Activated T-helper 17 cell treated with anti-CD3 and anti-CD28 coated beads, Interleukin-2, amount 50 U/mL, for 72 hours (primary cell): Measurements from ENCODE around the gene DSEL. TPM values are rescaled to one million over a fixed set of nuclear protein-coding genes. Genes with fewer than 3 reads are reported as not detected.

Source experiments
- ATAC-seq: fragments of 150-1000 bp; cut with Tn5 transposase; replicated peaks from 2 replicates; pipeline ENCODE4 v1.10.0; 2021; ENCODE audit warnings: mild to moderate bottlenecking, moderate library complexity
- H3K27ac Mint-ChIP-seq: one replicate; pipeline ENCODE4 v1.8.0; 2022; ENCODE audit warnings: mixed read lengths
- H3K27me3 Mint-ChIP-seq: one replicate; pipeline ENCODE4 v1.8.0; 2022; ENCODE audit warnings: mixed read lengths
- H3K36me3 Mint-ChIP-seq: one replicate; pipeline ENCODE4 v1.8.0; 2022; ENCODE audit warnings: low read depth, mild to moderate bottlenecking, mixed read lengths
- H3K4me1 Mint-ChIP-seq: one replicate; pipeline ENCODE4 v1.8.0; 2022; ENCODE audit warnings: mixed read lengths
- H3K4me3 Mint-ChIP-seq: one replicate; pipeline ENCODE4 v1.8.0; 2022; ENCODE audit warnings: mild to moderate bottlenecking, mixed read lengths
- H3K9me3 Mint-ChIP-seq: one replicate; pipeline ENCODE4 v1.8.0; 2022; ENCODE audit warnings: mixed read lengths
- total RNA-seq, 2 donors: library from RNA; stranded (reverse); gene quantifications; one replicate each; pipeline ENCODE4 v1.2.3, GENCODE V29; 2022

The DSEL gene
- total RNA-seq, 2 donors from 2014 or later, result 0.15 to 0.50 TPM

DNA sequence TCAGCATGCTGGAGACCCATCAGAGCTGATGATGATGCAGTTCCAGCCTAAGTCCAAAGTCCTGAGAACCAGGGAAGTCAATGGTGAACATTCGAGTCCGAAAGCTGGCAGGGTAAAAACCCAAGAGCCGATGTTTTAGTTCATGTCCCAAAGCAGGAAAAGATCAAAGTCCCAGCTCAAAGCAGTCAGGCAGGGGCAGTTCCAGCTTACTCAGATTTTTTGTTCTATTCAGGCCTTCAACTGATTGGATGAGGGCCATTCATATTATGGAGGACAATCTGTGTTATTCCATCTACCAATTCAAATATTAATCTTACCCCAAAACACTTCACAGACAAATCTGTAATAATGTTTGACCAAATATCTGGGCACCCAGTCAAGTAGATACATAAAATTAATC, 38.3 kb downstream of the DSEL start:
- no peaks in the 10 kb centered on the region for H3K27me3 Mint-ChIP-seq
- ATAC-seq, result no peak

GRCh38 chr18:67477522-67477921, 39.0 kb downstream of the DSEL start:
- Mint-ChIP-seq H3K27ac (no peak overlapping the region), H3K4me3 (no peak overlapping the region), H3K27me3 (no peaks in the 10 kb centered on the region), H3K4me1 (no peaks in the 10 kb centered on the region), H3K36me3 (no peaks in the 10 kb centered on the region), H3K9me3 (no peaks in the 10 kb centered on the region)
- ATAC-seq, result no peak

More for the DNA sequence above, 38.3 kb downstream of the DSEL start:
- Mint-ChIP-seq H3K27ac (no peak overlapping the region), H3K36me3 (no peaks in the 10 kb centered on the region), H3K4me3 (no peak overlapping the region), H3K4me1 (no peaks in the 10 kb centered on the region), H3K9me3 (no peaks in the 10 kb centered on the region)

DNA sequence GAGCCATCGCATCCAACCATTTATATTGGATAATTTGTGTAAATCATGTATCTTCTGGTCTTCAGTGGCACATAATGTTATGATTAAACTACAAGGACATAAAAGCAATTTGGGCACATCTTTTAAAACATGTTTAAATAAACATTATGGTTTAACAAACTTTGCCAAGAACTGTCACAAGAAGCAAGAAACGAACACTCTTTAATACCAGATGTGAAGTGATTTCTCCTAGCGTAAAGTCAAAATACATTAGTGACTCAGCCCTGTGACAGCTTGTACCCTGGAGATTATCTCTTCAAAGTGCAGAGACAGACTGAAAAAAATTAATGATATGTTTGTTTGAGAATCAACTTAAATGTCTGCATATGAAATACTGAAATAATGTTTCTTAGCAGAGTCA, 39.9 kb downstream of the DSEL start:
- H3K27me3 Mint-ChIP-seq, result no peaks in the 10 kb centered on the region
- H3K4me1 Mint-ChIP-seq, result no peaks in the 10 kb centered on the region
- no peak overlapping the region for H3K4me3 Mint-ChIP-seq
- no peak for ATAC-seq
- H3K27ac Mint-ChIP-seq, result no peak overlapping the region
- H3K9me3 Mint-ChIP-seq, result no peaks in the 10 kb centered on the region
- H3K36me3 Mint-ChIP-seq, result no peaks in the 10 kb centered on the region

DNA sequence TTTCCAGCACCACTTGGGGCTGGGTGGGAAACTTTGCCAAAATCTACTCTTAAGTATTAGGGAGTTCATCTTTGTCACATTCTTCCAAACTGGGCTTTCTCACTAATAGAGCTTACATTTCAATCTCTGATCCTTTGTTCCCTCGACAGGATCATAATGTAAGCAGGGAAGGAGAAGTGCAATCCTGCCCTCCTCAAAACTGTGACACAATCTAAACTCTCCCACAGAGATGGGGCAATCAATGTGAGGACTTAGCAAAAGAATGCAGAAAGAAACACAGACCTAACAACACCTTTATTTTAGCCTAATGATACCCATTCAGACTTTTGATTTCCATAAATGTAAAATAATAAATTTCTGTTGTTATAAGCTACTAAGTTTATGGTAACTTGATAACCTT, 40.8 kb downstream of the DSEL start:
- Mint-ChIP-seq H3K27ac (no peak overlapping the region), H3K36me3 (no peaks in the 10 kb centered on the region), H3K4me1 (no peaks in the 10 kb centered on the region), H3K27me3 (no peaks in the 10 kb centered on the region), H3K9me3 (no peaks in the 10 kb centered on the region), H3K4me3 (no peak overlapping the region)
- no peak for ATAC-seq

- Mint-ChIP-seq H3K4me3 (no peak overlapping the region), H3K27ac (no peak overlapping the region), H3K4me1 (peaks cover 5% of the 10 kb centered on the region), H3K36me3 (no peaks in the 10 kb centered on the region), H3K27me3 (peaks cover 3% of the 10 kb centered on the region), H3K9me3 (peaks cover 6% of the 10 kb centered on the region)
- ATAC-seq, result no peak
Measured at GRCh38 chr18:67468038-67468437, 48.5 kb downstream of the DSEL start.

- no peak overlapping the region for H3K27ac Mint-ChIP-seq
- peaks cover 3% of the 10 kb centered on the region for H3K27me3 Mint-ChIP-seq
- H3K4me1 Mint-ChIP-seq, result peaks cover 5% of the 10 kb centered on the region
- no peaks in the 10 kb centered on the region for H3K36me3 Mint-ChIP-seq
- no peak for ATAC-seq
- H3K4me3 Mint-ChIP-seq, result no peak overlapping the region
- peaks cover 6% of the 10 kb centered on the region for H3K9me3 Mint-ChIP-seq
Measured at GRCh38 chr18:67467188-67467587, 49.3 kb downstream of the DSEL start.

DNA sequence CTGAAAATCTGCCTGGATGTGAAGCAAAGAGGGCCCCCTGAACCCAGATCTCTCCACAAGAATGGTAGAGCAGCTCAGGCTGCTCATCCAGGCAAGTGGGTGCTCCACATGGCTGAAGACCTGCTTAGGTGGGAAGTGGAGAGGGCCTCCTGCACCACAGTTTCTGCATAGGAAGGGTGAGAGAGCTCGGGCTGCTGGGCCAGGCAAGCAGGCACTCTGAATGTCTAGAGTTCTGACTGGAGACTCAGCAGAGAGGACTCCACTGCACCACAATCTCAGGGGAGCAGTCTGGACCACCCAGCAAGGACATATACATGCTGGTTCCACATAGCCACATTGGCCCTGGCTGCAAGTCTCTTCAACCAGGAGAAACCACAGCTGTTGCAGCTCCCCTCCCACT, 52.0 kb downstream of the DSEL start:
- ATAC-seq, result no peak
- no peak overlapping the region for H3K4me3 Mint-ChIP-seq
- peaks cover 6% of the 10 kb centered on the region for H3K9me3 Mint-ChIP-seq
- peaks cover 3% of the 10 kb centered on the region for H3K27me3 Mint-ChIP-seq
- no peaks in the 10 kb centered on the region for H3K36me3 Mint-ChIP-seq
- no peak overlapping the region for H3K27ac Mint-ChIP-seq
- H3K4me1 Mint-ChIP-seq, result peaks cover 5% of the 10 kb centered on the region

DNA sequence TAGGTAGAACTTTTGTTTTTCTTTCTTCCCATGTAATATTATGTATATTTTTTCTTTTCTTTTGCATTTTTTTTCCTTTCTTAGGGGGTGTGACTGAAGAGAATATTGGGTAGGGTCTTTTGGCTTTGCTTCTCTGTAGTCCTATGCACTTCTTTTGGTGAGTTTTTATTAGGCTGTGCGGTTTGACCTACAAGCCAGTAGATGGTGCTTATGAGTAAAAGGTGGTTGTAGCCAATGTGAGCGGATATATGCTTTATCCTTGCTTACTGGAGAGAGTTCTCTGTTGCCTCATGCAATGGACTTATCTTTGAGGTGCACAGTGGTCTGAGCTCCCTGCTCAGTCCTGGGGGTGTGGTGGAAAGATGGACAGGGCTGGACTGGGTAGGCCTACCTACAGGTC, 52.7 kb downstream of the DSEL start:
- Mint-ChIP-seq H3K36me3 (no peaks in the 10 kb centered on the region), H3K9me3 (peaks cover 6% of the 10 kb centered on the region), H3K27ac (no peak overlapping the region), H3K4me1 (peaks cover 5% of the 10 kb centered on the region), H3K27me3 (peaks cover 3% of the 10 kb centered on the region), H3K4me3 (no peak overlapping the region)
- ATAC-seq, result no peak

- no peaks in the 10 kb centered on the region for H3K36me3 Mint-ChIP-seq
- H3K27ac Mint-ChIP-seq, result no peak overlapping the region
- H3K4me3 Mint-ChIP-seq, result no peak overlapping the region
- peaks cover 6% of the 10 kb centered on the region for H3K4me1 Mint-ChIP-seq
- ATAC-seq, result no peak
- H3K9me3 Mint-ChIP-seq, result peaks cover 9% of the 10 kb centered on the region
- H3K27me3 Mint-ChIP-seq, result no peaks in the 10 kb centered on the region
Measured at GRCh38 chr18:67456711-67457110, 59.8 kb downstream of the DSEL start.
